NOMO-1 treated with DMSO at 0.1 percent for 48 hours (cell line): ENCODE data around the gene GSN.

ENCODE experiments used
- DNase-seq: peaks from one replicate; lab custom pipeline; 2025; ENCODE audit not compliant: unreplicated experiment; lab: John Stamatoyannopoulos, UW

GSN gene

DNA sequence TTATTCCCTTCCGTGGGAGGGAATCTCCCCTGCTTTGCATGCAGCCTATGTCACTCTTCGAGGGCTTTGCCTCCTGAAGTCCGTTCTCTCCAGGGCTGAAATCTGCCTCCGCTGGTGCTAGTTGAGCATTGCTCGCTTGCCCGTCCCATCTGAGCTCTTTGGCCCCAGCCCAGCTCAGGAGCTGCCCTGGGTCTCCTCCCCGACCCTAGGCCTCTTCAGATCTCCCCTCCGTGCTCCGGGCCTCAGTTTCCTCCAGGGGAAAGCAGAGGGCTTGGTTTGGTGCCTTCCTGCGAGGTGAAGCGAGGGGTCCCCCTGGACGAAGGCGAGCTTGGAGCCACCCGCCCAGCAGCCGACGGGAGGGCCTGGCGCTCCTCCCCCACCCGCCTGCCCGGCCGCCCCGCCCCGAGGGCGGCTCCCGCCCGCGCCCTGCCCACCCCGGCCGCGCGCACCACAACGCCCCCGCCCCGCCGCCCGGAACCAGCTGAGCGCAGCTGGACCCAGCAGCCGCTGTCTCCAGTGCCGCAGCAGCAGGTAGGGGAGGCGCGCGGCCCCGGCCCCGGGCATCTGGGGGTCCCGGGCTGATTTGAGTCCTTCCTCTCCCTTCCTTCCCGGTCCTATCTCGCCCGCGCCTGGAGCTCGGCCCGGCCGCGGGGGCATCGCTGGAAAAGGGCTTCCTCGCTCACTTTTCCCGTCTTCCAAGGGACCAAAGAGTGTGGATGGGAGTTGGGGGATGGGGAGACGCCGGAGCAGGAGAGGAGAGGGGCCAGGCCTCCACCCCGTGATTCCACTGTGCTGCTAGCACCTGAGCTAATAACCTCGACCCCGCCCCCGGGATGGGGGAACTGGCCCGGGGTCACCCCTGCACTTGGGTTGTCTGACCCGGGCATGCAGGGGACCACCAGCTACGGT is at the start of gene GSN:
TSS of gene GSN (plus strand) at position 474 of the 909 bp plus-strand sequence. CDS start 33,810 bp downstream, outside the sequence.
- DNase-seq = peak; percentile 36

DNA sequence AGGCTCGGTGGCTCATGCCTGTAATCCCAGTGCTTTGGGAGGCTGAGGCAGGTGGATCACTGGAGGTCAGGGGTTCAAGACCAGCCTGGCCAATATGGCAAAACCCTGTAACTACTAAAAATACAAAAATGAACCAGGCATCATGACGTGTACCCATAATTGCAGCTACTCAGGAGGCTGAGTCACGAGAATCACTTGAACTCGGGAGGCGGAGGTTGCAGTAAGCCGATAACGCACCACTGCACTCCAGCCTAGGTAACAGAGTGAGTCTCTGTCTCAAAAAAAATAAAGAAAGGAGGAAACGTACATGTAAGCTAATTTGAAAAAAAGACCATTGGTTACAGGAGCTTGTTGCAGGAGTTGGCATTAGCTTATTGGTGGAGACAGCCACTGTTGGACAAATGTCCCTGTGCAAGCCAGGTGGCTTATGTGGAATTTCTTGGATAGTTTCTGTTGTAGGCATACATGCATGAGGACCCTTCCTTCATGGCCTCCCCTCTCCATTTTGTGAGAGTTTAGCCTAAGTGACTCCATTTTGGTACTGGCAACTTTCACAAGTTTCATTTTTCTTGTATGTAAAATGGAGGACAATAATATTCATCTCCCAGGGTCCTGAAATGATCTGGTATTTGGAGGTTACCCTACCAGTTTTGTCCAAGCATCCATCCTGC is 49.5 kb upstream of the GSN start:
- DNase-seq = no peak

DNA sequence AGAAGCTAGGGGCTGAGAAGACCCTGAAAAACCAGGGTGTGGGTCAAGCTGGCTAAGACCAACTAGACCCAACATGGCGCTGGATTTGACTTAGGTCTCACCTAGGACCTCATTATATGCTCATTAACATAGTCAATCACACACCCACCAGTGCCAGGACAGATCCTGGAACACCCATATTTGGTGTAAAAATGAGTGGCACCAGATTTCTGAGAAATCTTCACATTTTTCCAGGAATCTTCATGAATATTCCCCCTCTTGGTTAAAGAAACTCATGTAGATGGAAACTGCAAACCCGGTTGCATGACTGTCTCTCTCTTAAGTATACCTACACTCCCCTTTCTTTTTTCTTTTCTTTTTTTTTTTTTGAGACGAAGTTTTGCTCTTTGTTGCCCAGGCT is 48.4 kb upstream of the GSN start:
- DNase-seq = no peak

DNA sequence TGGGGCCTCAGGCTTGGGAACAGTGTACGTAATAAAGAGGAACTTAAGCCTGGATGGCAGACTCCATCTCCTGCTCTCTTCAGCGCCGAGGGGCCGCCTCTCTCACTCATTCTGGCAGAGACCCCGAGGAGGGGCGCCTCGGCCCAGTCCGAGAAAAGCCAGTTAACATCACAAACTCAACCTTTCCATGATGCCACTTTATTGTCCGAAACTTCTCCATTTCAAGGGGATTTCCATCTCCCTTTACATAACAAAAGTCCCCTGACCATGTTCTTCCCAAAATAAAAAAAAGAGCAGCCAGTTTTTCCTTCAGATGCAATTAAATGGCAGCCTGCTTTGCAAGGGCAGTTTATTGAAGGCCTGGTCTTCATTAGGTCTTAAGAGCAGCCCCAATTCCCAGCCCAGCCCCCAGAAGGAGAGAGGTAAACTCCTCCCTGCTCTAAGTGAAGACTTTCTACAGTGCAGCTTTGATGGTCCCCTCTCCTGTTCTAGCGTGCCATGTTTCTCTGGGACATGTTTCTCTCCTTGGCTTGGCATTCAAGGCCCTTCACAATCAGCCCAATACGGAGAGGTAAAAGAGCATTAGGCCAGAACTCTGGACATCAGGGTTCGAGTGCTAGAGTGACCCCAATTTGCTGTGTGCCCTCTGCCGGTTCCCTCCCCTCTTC is 46.8 kb upstream of the GSN start:
- no peak for DNase-seq

DNA sequence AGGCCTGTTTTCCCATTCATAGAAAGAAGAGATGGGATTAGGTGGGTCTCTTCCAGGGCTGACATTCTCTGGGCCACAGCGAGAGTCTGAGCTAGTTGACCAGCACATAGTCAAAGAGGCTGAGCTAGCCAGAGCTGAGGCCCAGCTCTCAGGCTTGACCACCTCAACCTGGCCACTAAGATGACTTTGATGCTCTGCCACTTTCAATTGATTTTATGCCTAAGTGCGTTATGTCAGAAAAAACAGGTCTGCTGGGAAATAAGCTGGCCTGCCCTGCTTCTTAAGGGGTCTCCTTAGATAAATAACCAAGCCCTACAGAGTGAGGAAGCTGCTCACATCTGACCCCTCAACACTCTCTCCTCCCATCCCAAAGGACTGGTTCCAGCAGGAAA is 46.3 kb upstream of the GSN start:
- no peak for DNase-seq

DNA sequence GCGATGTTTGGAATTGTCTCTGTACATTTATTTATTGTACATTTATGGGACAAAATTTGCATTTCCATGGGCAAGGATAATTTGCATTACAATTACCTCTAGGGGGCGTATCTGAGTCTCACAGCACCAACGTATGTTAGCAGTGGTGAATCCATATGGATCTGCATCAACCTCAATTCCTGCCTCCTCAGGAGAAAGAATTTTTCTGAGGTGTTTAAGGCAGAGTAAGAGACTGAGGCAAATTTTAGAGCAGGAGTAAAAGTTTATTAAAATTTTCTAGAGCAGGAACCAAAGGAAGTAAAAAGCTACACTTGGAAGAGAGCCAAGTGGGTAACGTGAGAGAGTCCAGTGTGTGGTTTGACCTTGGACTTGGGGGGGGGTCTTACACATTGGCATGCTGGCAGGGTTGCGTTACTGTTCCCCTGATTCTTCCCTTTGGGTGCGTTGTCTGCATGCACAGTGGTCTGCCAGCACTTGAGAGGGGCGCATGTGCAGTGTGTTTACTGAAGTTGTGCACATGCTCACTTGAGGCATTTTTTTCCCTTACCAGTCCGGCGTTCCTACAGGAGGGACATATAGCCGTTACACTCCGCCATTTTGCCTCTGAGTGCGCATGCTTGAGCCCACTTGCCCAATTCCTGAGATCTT is 45.3 kb upstream of the GSN start:
- peak; percentile 23 for DNase-seq

DNA sequence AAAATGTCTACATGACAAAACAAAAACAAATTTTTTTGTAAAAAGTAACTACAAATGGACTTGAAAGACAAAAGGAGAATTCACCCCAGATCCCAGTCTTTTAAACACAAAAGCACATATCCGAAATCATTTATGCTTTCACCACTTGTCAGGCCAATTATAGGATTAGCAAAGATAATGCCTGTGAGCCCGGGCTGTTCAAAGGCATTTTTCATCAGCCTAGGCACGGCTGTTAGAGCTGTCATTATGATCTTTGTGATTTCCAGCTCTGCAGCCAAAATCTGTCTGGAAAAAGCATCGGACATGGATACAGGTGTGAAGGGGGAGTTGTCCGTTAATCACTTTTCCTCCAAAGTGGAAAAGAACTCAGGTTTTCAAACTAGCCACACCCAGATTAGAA is 42.7 kb upstream of the GSN start:
- DNase-seq = no peak

DNA sequence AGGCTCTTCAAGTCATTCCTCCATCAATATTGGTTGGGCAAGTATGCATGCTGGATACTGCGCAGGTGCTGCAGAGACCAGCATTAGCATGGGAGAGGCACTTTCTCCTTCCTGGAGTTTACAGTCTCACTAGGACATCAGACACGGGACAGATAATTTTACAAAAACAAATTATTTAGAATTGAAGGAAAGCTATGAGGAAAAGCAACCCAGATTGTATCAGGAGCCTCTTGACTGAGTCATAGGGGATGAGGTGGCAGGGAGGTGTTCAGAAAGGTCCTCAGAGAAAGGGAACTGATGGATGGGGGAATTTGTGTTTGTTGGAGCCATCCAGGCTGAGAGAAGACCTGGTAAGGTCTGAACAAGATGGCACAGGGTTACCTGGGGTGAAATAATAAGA is 41.8 kb upstream of the GSN start:
- no peak for DNase-seq

DNA sequence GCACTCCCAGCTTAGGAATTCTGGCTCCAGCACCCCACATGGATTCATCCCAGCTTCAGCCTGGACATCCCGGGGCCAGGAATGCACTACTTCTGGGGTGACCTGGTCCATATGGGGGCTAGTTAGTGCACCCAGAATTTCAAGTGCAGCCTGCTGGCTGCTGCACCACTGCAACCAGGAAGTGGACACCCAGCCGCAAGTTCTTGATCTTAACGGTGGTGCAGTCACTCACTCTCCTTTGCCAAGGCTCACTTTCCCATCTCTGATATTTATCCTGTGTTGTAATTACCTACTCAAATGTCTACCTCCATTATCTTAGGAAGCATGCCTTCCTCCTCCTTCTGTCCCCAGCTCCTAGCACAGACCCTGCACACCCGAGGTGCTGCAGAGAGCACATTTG is 40.1 kb upstream of the GSN start:
- DNase-seq = no peak

DNA sequence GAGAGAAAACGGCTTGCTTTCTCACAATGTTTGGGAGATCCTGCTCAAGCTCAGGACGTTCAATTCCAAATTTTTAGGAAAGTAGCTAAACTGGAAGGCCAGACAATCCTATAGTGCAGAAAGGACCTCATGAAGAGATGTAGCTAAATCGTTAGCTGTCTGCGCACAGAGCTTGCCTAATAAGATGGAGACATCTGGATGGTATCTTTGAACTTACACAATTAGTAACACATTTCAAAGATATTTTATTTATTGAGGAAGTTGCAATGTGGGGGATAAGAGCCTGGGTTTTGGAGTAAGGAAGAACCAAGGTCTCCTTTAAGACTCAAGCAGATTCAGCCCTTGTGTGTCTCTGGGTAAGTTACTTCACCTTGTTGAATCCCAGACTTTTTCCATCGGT is 37.7 kb upstream of the GSN start:
- DNase-seq = no peak

DNA sequence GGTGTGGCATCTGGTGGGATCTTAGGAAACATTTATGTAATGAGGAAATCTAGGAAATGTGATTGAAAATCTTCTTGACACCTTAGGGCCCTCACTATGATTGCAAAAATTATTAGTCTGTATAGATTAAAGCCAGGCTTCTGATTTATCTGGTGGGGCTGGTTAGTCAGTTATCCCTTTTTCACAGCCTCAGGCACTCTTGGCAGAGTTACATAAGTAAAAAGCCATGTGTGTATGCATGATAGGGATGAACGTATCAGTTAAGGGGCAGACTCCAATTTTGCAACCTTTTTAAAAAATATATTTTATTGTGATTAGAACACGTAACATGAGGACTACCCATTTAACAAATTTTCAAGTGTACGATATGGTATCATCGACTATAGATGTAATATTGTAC is 35.7 kb upstream of the GSN start:
- no peak for DNase-seq

DNA sequence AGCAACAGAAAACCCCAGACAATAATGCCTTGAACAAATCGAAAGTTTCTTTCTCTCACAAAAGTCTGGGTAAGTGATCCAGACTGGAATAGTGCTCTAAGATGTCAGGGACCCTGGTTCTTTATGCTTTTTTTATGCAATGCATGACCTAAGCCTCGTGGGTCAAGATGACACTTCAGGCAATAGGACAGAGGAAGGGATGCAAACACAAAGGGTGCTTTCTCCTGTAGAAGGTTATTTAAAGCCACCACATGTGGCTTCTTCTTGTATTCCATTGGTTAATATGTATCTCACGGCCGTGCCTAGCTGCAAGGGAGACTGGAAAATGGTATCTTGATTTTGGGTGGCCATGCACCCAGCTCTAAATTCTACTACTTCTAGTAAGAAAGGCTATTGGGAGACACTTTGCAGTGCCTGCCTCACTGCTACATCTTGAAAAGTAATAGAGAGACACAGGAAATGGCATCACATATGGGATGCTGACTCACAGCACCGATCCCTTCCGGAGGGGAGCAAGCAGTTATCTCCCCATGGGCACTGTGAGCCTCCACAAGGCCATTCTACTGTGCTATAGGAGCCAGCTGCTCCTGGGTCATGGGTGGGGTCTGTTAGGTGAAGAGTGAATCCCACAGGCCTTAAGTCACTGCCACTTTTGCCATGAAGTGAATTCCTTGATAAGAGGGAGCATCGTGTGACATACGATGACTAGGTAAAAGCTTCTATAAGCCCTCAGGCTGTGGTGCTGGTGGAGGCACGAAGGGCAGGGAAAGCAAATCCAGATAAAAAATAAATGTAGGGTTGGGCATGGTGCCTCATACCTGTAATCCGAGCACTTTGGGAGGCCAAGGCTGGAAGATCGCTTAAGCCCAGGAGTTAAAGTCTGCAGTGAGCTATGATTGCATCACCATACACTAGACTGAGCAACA is 33.8 kb upstream of the GSN start:
- peak; percentile 61 for DNase-seq

DNA sequence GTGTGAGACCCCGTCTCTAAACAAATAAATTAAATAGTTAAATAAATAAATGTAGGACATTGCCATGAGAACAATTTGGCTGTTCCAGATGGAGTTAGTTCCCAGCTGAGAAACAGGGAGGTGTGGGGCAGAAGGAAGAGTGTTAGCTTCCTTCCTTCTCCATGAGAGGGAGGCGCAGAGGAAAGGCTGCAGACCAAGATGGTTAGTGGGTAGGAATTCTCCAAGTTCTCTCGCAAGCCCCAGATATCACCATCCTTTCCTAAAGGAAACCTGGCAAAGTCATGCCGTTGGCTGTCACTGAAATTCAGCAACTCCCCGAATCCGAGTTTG is 33.2 kb upstream of the GSN start:
- no peak for DNase-seq

DNA sequence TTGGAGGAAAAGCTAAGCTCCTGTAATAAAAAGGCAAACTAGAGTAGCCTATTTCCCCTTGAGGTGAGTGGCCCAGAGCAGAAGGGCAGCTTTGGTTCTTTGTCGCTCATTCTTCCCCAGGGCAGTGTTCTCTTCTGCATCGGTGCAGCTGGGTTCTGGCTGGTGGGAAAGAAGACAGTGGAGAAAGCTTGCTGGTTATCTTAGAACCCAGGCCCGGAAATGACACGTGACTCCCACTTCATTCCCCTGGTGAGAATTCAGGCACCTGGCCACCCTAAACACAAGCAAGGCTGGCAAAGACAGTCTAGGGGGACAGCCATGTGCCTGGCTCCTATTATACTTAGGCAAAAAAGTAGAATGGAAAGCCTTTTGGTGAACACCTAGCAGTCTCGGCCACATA is 32.5 kb upstream of the GSN start:
- no peak for DNase-seq

DNA sequence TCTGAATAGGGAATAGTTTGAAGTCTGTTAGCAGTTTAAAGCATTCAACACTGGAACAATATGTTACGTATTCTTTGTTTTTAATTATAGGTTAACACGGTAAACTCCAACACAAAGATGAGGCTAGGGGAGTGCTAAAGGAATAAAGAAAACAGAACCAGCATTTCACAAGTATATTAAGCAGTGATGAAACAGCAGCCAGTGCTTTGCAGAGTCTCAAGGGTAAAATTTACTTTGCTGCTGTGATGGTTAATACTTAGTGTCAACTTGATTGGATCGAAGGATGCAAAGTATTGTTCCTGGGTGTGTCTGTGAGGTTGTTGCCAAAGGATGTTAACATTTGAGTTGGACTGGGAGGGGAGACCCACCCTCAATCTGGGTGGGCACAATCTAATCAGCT is 30.0 kb upstream of the GSN start:
- DNase-seq = no peak

DNA sequence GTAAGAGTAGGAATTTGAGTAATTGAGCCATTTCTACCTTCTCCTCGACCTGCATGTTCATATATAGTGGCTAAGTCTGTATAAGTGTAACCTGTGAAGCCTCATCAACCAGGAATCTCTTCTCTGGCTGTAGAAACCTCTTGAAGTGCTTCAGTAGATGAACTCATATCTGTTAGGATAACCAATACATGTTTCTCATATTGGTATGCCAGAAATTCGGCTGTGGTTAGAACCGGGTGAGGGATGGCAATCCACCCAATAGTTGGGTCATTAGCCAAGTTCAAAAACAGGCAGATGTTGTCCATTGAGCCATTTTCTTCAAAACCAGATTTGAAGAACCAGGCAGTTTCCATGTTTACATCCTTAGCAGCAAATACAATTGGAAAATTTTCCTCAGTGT is 28.9 kb upstream of the GSN start:
- no peak for DNase-seq

DNA sequence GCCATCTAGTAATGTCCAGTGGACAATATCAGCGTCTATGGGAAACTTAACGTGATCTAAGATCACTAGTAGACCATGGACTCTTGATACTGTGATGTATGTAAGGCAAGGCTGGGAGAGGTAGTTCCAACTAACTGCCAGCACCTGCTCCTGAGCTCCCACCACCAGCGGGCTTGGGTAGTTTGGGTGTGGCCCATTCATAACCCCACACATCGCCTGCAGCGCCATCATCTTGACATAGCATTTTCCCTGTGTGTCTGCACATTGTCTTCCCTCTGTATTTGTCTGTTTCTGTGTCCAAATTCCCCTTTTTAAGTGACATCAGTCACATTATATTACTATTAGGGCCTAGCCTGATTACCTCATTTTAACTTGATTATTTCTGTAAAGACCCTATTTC is 28.1 kb upstream of the GSN start:
- DNase-seq = no peak

DNA sequence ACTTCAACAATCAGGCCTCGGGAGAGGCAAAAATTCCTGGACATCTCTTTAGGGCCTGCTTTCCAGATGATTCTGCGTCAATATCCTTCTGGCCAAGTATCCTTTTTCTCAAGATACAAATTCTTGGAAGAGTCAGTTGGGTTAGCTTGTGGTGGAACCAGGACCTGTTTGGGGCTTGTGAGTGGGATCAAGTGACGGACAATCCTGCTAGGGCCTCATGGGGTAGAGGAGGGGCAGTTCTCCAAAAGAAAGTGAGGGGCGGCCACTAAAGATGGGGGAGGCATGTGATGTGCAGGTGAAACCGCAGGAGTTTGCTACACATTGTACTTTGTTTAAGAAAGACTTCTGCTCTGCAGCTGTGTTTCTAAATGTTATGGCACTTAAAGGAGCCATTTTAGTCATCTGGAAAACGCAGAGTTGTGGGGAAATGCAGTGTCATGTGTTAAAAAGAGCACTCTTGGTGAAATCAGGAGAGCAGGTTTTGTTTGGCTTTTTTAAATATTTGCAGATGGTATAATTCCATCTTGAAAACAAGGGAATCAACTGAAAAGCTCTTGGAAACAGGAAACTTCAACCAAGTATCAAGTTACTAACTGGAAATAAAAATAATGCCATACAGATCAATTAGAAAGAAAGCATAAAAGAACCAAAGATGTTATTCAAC is 27.4 kb upstream of the GSN start:
- no peak for DNase-seq

DNA sequence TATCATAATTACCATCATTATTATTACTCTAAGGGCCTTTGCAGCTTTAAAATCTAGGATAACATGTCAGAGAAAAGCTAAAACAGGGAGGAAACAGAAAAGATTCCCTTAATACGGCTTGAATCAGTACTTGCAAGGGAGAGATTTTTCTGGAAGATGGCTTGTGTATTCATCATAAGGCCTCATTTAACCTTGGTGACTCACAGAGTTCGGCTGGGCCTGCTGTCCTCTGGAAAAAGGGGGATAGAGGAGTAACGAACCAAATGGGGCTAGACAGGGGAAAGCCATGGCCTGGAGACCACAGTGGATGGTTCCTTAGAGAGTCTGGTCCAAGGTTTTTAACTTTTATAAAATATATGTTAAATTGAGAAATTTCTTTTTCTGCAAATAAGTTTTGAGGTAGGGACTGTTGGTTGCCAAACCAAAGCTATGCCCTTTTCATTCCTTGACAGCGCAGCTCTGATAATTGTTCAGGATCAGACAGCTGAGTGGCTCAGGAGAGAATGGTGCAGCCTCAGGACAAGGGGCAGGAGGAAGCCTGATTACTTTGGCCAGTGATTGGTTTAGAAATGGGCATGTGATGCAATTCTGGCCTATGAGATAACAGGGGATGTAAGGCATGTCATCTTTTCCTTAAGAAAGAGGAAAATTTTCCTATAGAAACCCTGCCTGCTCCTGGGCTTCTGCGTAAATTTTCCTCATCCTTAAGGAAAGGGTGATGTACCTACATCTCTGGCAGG is 25.6 kb upstream of the GSN start:
- DNase-seq = no peak
